Activated naive CD4-positive, alpha-beta T cell treated with anti-CD3 and anti-CD28 coated beads, Interleukin-2, amount 10 ng/mL, durations not matched to agents 7 days and 5 days (primary cell): ENCODE results near the gene DTNBP1.

ENCODE experiments used
- CTCF ChIA-PET: fragments of 350-600 bp; sonication (Branson Sonifier 250); formaldehyde crosslinking; loops from one replicate; lab custom pipeline; 2021; ENCODE audit warnings: antibody characterized with exemption; lab: Charles Lee
- DNase-seq: peaks from one replicate; pipeline ENCODE4 v3.0.0-alpha.2; 2020
- H3K27ac Mint-ChIP-seq: one replicate; pipeline ENCODE4 v1.8.0; 2021; ENCODE audit warnings: mild to moderate bottlenecking, moderate library complexity, mixed read lengths
- H3K27me3 Mint-ChIP-seq: one replicate; pipeline ENCODE4 v1.8.0; 2021; ENCODE audit warnings: mild to moderate bottlenecking, mixed read lengths
- H3K36me3 Mint-ChIP-seq: one replicate; pipeline ENCODE4 v1.8.0; 2021; ENCODE audit warnings: mixed read lengths
- H3K4me1 Mint-ChIP-seq: one replicate; pipeline ENCODE4 v1.8.0; 2021; ENCODE audit warnings: mixed read lengths
- H3K4me3 Mint-ChIP-seq: one replicate; pipeline ENCODE4 v1.8.0; 2021; ENCODE audit warnings: mild to moderate bottlenecking, moderate library complexity, mixed read lengths
- H3K9me3 Mint-ChIP-seq: one replicate; pipeline ENCODE4 v1.8.0; 2021; ENCODE audit warnings: mixed read lengths

The DTNBP1 gene

DNA sequence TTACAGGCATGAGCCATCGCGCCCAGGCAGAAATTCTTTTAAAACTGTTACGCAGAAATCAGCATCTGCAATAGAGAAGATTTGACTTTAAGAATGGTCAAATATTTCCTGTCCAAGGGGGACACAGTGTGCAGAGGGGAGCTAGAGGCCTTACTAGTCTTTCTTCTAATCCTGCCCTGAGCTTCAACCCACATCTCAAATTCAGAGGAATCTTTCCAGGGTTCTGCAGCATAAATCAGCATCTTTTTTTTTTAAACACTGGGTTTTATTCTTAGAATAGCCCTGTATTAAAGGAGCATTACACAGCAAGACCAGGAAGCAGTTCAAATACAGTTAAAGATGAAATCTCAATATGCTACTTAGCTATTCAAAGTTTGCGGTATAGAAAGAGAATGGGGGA lies 81.1 kb downstream of the DTNBP1 start:
- no peaks in the 10 kb centered on the region for H3K9me3 Mint-ChIP-seq
- DNase-seq: no peak
- H3K36me3 Mint-ChIP-seq: no peaks in the 10 kb centered on the region
- no peaks in the 10 kb centered on the region for H3K27me3 Mint-ChIP-seq
- H3K27ac Mint-ChIP-seq: no peak overlapping the region
- H3K4me3 Mint-ChIP-seq: no peak overlapping the region
- CTCF ChIA-PET: interaction anchor here (0.7 kb wide), 1 partner anchor 1416 kb away, joined by 3 read pairs; no protein-coding TSS in a partner anchor
- no peaks in the 10 kb centered on the region for H3K4me1 Mint-ChIP-seq

- no peaks in the 10 kb centered on the region for H3K36me3 Mint-ChIP-seq
- no peak overlapping the region for H3K27ac Mint-ChIP-seq
- no peaks in the 10 kb centered on the region for H3K27me3 Mint-ChIP-seq
- CTCF ChIA-PET: no interaction called here
- H3K4me3 Mint-ChIP-seq: no peak overlapping the region
- DNase-seq: no peak
- no peaks in the 10 kb centered on the region for H3K9me3 Mint-ChIP-seq
- H3K4me1 Mint-ChIP-seq: peaks cover 4% of the 10 kb centered on the region
Observed at GRCh38 chr6:15580326-15580725, 82.5 kb downstream of the DTNBP1 start.

DNA sequence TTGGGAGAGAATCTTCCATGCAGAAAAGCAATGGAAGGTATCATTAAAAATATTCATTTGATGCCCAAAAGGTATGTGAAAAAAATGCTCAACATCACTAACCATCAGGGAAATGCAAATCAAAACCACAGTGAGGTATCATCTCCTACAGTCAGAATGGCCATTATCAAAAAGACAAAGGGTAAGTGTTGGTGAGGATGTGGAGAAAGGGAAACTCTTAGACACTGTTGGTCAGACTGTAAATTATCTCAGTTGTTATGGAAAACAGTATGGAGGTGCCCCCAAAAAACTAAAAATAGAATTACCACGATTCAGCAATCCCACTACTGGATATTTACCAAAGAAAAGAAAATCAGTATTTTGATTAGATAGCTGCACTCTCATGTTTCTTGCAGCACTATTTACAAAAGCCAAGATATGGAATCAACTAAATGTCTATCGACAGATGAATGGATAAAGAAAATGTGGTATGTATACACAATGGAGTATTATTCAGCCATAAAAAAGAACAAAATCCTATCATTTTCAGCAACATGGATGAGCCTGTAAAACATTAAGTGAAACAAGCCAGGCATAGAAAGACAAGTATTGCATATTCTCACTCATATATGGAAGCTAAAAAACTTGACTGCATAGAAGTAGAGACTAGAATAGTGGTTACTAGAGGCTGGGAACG lies 84.0 kb downstream of the DTNBP1 start:
- CTCF ChIA-PET: no interaction called here
- H3K4me1 Mint-ChIP-seq: peaks cover 4% of the 10 kb centered on the region

GRCh38 chr6:15577550-15578171 lies 85.2 kb downstream of the DTNBP1 start:
- Mint-ChIP-seq H3K4me1 (peaks cover 4% of the 10 kb centered on the region), H3K27ac (no peak overlapping the region), H3K4me3 (no peak overlapping the region), H3K27me3 (no peaks in the 10 kb centered on the region), H3K9me3 (no peaks in the 10 kb centered on the region), H3K36me3 (no peaks in the 10 kb centered on the region)
- no peak for DNase-seq
- CTCF ChIA-PET: no interaction called here

More for the DNA sequence above, 84.0 kb downstream of the DTNBP1 start:
- no peak for DNase-seq
- H3K9me3 Mint-ChIP-seq: no peaks in the 10 kb centered on the region
- H3K27ac Mint-ChIP-seq: no peak overlapping the region
- H3K27me3 Mint-ChIP-seq: no peaks in the 10 kb centered on the region
- no peaks in the 10 kb centered on the region for H3K36me3 Mint-ChIP-seq
- no peak overlapping the region for H3K4me3 Mint-ChIP-seq

DNA sequence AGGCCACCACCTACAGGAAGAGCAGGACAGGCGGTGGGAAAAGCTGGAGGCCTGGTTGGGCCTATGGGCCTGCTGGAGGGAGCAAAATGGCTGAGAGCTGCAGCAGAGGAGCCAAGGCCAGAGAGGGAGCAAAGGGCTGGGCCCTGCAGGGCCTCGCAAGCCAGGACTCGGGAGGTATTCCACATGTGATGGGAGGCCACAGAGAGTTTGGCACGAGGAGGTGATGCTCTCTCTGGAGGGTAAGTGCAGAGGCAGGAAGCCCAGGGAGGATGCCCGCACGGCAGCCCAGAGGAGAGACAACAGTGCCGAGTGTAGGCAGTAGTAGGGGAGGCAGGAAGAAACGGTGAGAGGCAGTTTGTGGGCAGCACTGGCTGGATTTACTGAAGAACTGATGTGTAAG lies 85.7 kb downstream of the DTNBP1 start:
- Mint-ChIP-seq H3K4me1 (peaks cover 4% of the 10 kb centered on the region), H3K4me3 (no peak overlapping the region), H3K27ac (no peak overlapping the region), H3K9me3 (no peaks in the 10 kb centered on the region), H3K27me3 (no peaks in the 10 kb centered on the region), H3K36me3 (no peaks in the 10 kb centered on the region)
- CTCF ChIA-PET: no interaction called here
- DNase-seq: no peak

GRCh38 chr6:15575357-15576033 lies 87.3 kb downstream of the DTNBP1 start:
- CTCF ChIA-PET: interaction anchor here (0.7 kb wide), 1 partner anchor 612 kb away, joined by 3 read pairs; no protein-coding TSS in a partner anchor
- no peak overlapping the region for H3K27ac Mint-ChIP-seq
- H3K27me3 Mint-ChIP-seq: no peaks in the 10 kb centered on the region
- H3K36me3 Mint-ChIP-seq: peaks cover 3% of the 10 kb centered on the region
- H3K4me3 Mint-ChIP-seq: no peak overlapping the region
- peaks cover 4% of the 10 kb centered on the region for H3K4me1 Mint-ChIP-seq
- DNase-seq: no peak
- no peaks in the 10 kb centered on the region for H3K9me3 Mint-ChIP-seq

- CTCF ChIA-PET: no interaction called here
- no peak for DNase-seq
- Mint-ChIP-seq H3K27ac (no peak overlapping the region), H3K36me3 (peaks cover 3% of the 10 kb centered on the region), H3K4me1 (peaks cover 4% of the 10 kb centered on the region), H3K4me3 (no peak overlapping the region), H3K9me3 (no peaks in the 10 kb centered on the region), H3K27me3 (no peaks in the 10 kb centered on the region)
Observed at GRCh38 chr6:15574486-15574885, 88.3 kb downstream of the DTNBP1 start.

DNA sequence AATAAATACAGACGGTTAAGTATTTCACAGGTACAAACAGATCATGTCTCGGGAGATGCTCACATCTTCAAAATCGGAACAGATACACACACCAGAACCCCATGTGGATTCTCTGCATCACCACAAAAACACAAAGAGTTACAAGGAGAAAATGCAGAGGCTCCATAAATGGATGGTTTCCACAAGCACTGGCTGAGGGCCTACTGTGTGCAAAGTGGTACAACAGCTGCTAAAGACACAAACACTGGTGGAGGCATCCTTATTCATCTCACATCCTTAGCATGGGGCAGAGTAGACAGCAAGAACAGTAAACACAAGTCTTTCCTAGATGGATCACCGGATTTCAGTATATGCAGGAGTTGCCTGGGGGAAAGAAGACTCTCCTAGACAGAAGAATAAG lies 88.8 kb downstream of the DTNBP1 start:
- Mint-ChIP-seq H3K27ac (no peak overlapping the region), H3K9me3 (no peaks in the 10 kb centered on the region), H3K4me3 (no peak overlapping the region), H3K27me3 (no peaks in the 10 kb centered on the region), H3K36me3 (peaks cover 3% of the 10 kb centered on the region), H3K4me1 (peaks cover 4% of the 10 kb centered on the region)
- no peak for DNase-seq
- CTCF ChIA-PET: no interaction called here

DNA sequence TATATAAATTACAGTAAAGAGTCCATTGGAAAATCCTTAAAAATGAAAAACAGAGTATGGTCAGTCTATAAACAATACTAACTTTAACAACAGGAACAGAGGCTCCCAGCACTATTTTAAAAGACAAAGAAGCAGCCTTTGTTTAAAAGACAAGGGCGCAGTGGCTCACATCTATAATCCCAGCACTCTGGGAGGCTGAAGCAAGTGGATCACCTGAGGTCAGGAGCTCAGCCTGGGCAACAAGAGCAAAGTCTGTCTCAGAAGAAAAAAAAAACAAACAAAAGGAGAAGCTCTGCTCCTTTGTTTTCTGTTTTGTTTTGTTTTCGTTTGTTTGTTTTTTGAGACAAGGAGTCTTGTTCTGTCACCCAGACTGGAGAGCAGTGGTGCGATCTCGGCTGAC lies 89.4 kb downstream of the DTNBP1 start:
- no peak overlapping the region for H3K4me3 Mint-ChIP-seq
- no peak for DNase-seq
- peaks cover 4% of the 10 kb centered on the region for H3K4me1 Mint-ChIP-seq
- CTCF ChIA-PET: no interaction called here
- H3K36me3 Mint-ChIP-seq: peaks cover 3% of the 10 kb centered on the region
- H3K27ac Mint-ChIP-seq: no peak overlapping the region
- H3K27me3 Mint-ChIP-seq: no peaks in the 10 kb centered on the region
- no peaks in the 10 kb centered on the region for H3K9me3 Mint-ChIP-seq

DNA sequence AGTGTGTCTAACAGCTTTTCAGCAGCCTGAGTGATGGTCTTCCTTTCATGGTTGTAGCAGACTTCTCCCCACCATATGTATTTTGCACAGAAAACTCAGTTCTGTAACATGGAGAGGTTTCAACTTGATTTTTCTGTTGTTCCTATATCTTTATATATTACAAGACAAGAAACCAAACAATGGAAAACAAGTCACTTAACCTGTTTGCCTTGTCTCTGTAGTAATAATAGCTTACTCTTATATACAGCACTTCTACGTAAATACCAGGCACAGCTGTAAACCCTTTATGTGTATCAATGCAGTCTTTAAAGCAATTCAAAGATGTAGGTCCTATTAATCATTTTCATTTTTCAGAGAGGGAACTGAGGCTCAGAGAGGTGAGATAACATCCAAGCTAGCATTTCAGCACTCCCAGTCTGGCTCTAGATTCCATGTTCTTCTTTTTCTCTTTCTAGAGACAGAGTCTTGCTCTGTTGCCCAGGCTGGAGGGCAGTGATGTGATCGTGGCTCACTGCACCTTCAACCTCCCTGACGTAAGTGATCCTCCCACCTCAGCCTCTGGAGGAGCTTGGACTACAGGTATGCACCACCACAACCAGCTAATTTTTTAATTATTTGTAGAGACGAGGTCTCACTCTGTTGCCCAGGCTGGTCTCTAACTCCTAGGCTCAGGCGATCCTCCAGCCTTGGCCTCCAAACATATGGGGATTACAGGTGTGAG lies 90.4 kb downstream of the DTNBP1 start:
- H3K27ac Mint-ChIP-seq: no peak overlapping the region
- DNase-seq: no peak
- no peak overlapping the region for H3K4me3 Mint-ChIP-seq
- H3K36me3 Mint-ChIP-seq: peaks cover 3% of the 10 kb centered on the region
- H3K4me1 Mint-ChIP-seq: peaks cover 4% of the 10 kb centered on the region
- H3K9me3 Mint-ChIP-seq: no peaks in the 10 kb centered on the region
- no peaks in the 10 kb centered on the region for H3K27me3 Mint-ChIP-seq
- CTCF ChIA-PET: interaction anchor here (0.9 to 1.0 kb wide), 2 partner anchors 21 to 51 kb away, joined by 3 to 4 read pairs; no protein-coding TSS in a partner anchor

- no peaks in the 10 kb centered on the region for H3K9me3 Mint-ChIP-seq
- no peak overlapping the region for H3K4me3 Mint-ChIP-seq
- H3K27ac Mint-ChIP-seq: no peak overlapping the region
- H3K4me1 Mint-ChIP-seq: no peaks in the 10 kb centered on the region
- H3K36me3 Mint-ChIP-seq: peaks cover 3% of the 10 kb centered on the region
- DNase-seq: no peak
- CTCF ChIA-PET: no interaction called here
- H3K27me3 Mint-ChIP-seq: no peaks in the 10 kb centered on the region
Observed at GRCh38 chr6:15570171-15570570, 92.7 kb downstream of the DTNBP1 start.

- Mint-ChIP-seq H3K27me3 (no peaks in the 10 kb centered on the region), H3K36me3 (peaks cover 3% of the 10 kb centered on the region), H3K9me3 (no peaks in the 10 kb centered on the region), H3K4me1 (no peaks in the 10 kb centered on the region), H3K27ac (no peak overlapping the region), H3K4me3 (no peak overlapping the region)
- DNase-seq: no peak
- CTCF ChIA-PET: no interaction called here
Observed at GRCh38 chr6:15569035-15569995, 93.5 kb downstream of the DTNBP1 start.

- CTCF ChIA-PET: no interaction called here
- Mint-ChIP-seq H3K9me3 (no peaks in the 10 kb centered on the region), H3K4me3 (no peak overlapping the region), H3K36me3 (peaks cover 3% of the 10 kb centered on the region), H3K4me1 (no peaks in the 10 kb centered on the region), H3K27ac (no peak overlapping the region), H3K27me3 (no peaks in the 10 kb centered on the region)
- DNase-seq: no peak
Observed at GRCh38 chr6:15562977-15563376, 99.9 kb downstream of the DTNBP1 start.
